ENCODE results near the gene AGBL1.
"Not testable (repeated sequence)": the region's sequence is repeated elsewhere in the genome, so short reads cannot be mapped to it uniquely, and the experiment has no call there.

The AGBL1 gene

GRCh38 chr15:86399041-86399954, 319.6 kb downstream of the AGBL1 start:
- no peak for DNase-seq (ENCODE audit: low spot score)

GRCh38 chr15:86403221-86403620, 323.6 kb downstream of the AGBL1 start:
- no peak for DNase-seq (ENCODE audit: low spot score)

- no peak for DNase-seq (ENCODE audit: low spot score)
Observed at GRCh38 chr15:86403914-86404583, 324.4 kb downstream of the AGBL1 start.

- no peak for DNase-seq (ENCODE audit: low spot score)
Observed at GRCh38 chr15:86408261-86408660, 328.6 kb downstream of the AGBL1 start.

- no peak for DNase-seq (ENCODE audit: low spot score)
Observed at GRCh38 chr15:86411916-86412315, 332.2 kb downstream of the AGBL1 start.

- DNase-seq (ENCODE audit: low spot score) = no peak
Observed at GRCh38 chr15:86413191-86413590, 333.5 kb downstream of the AGBL1 start.

GRCh38 chr15:86425746-86426145, 346.1 kb downstream of the AGBL1 start:
- no peak for DNase-seq (ENCODE audit: low spot score)

GRCh38 chr15:86432861-86433260, 353.2 kb downstream of the AGBL1 start:
- DNase-seq (ENCODE audit: low spot score) = no peak

- no peak for DNase-seq (ENCODE audit: low spot score)
Observed at GRCh38 chr15:86433983-86434382, 354.3 kb downstream of the AGBL1 start.

- DNase-seq (ENCODE audit: low spot score) = no peak
Observed at GRCh38 chr15:86439614-86440013, 359.9 kb downstream of the AGBL1 start.

- no peak for DNase-seq (ENCODE audit: low spot score)
Observed at GRCh38 chr15:86444527-86444926, 364.9 kb downstream of the AGBL1 start.

- DNase-seq (ENCODE audit: low spot score) = no peak
Observed at GRCh38 chr15:86445579-86446252, 366.0 kb downstream of the AGBL1 start.

- DNase-seq (ENCODE audit: low spot score) = no peak
Observed at GRCh38 chr15:86446253-86446640, 366.6 kb downstream of the AGBL1 start.

- not testable (repeated sequence) for DNase-seq (ENCODE audit: low spot score)
Observed at GRCh38 chr15:86465470-86466039, 385.9 kb downstream of the AGBL1 start.

GRCh38 chr15:86481720-86482119, 402.0 kb downstream of the AGBL1 start:
- DNase-seq (ENCODE audit: low spot score) = no peak

- no peak for DNase-seq (ENCODE audit: low spot score)
Observed at GRCh38 chr15:86483936-86484335, 404.3 kb downstream of the AGBL1 start.

GRCh38 chr15:86488046-86488445, 408.4 kb downstream of the AGBL1 start:
- DNase-seq (ENCODE audit: low spot score) = no peak

GRCh38 chr15:86489981-86490380, 410.3 kb downstream of the AGBL1 start:
- DNase-seq (ENCODE audit: low spot score) = no peak

GRCh38 chr15:86491118-86491517, 411.4 kb downstream of the AGBL1 start:
- DNase-seq (ENCODE audit: low spot score) = no peak

- no peak for DNase-seq (ENCODE audit: low spot score)
Observed at GRCh38 chr15:86493884-86494283, 414.2 kb downstream of the AGBL1 start.

GRCh38 chr15:86494475-86494874, 414.8 kb downstream of the AGBL1 start:
- DNase-seq (ENCODE audit: low spot score) = no peak

- no peak for DNase-seq (ENCODE audit: low spot score)
Observed at GRCh38 chr15:86502301-86502700, 422.6 kb downstream of the AGBL1 start.
